PFSK-1 (cell line): ENCODE results near the gene ZNF296.

Experiments
- FOXP2 ChIP-seq: optimal IDR thresholded peaks from 2 replicates; pipeline ENCODE3; 2011; ENCODE audit warnings: borderline replicate concordance, control low read depth, inconsistent platforms; ENCODE audit not compliant: insufficient read depth; ENCODE audit errors: extremely low read length, extremely low read depth
- POLR2AphosphoS5 ChIP-seq: IDR thresholded peaks from 2 replicates; pipeline ENCODE4 v1.6.1; 2012; ENCODE audit warnings: low read depth, mild to moderate bottlenecking, control low read depth, low read length, moderate library complexity
- SIN3A ChIP-seq: IDR thresholded peaks from 2 replicates; pipeline ENCODE4 v1.6.1; 2012; ENCODE audit warnings: mild to moderate bottlenecking, low read length, moderate library complexity, borderline replicate concordance; ENCODE audit not compliant: insufficient read depth
- TAF1 ChIP-seq: IDR thresholded peaks from 2 replicates; pipeline ENCODE4 v1.6.1; 2012; ENCODE audit warnings: low read length, control low read depth, borderline replicate concordance; ENCODE audit not compliant: insufficient read depth
- TF ChIP-seq, protein P1 (sequence below), 2 experiments: IDR thresholded peaks; 2 replicates each; pipeline versions ENCODE4 v1.6.1 to v1.8.0; 2011 to 2012; ENCODE audit warnings: low read depth in 2 of 2, low read length in 2 of 2, control low read depth in 1 of 2, inconsistent platforms in 1 of 2, mild to moderate bottlenecking in 1 of 2, moderate library complexity in 1 of 2; ENCODE audit not compliant: insufficient read depth in 1 of 2

DNA sequence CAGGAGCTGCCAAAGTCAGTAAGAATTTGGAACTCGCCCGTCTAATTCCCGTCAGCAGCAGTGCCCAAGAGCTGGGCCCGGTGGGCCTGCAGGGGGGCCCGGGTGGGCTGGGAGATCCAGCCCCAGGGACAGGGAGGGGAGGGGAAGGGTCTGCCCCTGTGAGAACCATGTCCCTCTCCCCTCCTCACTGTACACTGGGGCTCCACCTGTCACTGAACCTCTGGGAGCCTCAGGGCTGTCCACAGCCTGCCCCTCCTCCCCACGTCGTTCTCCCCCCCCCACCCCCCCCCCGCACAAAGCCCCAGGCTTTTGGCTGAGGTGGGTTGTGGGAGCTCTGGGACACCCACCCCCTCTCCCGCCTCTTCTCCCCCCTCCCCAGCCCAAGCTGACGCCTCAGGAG lies 8.2 kb downstream of the ZNF296 start:
- TF ChIP-seq POLR2AphosphoS5 = no peak
- no peak for TF ChIP-seq SIN3A
- no peak for TF ChIP-seq TAF1
- TF ChIP-seq, protein P1, sequence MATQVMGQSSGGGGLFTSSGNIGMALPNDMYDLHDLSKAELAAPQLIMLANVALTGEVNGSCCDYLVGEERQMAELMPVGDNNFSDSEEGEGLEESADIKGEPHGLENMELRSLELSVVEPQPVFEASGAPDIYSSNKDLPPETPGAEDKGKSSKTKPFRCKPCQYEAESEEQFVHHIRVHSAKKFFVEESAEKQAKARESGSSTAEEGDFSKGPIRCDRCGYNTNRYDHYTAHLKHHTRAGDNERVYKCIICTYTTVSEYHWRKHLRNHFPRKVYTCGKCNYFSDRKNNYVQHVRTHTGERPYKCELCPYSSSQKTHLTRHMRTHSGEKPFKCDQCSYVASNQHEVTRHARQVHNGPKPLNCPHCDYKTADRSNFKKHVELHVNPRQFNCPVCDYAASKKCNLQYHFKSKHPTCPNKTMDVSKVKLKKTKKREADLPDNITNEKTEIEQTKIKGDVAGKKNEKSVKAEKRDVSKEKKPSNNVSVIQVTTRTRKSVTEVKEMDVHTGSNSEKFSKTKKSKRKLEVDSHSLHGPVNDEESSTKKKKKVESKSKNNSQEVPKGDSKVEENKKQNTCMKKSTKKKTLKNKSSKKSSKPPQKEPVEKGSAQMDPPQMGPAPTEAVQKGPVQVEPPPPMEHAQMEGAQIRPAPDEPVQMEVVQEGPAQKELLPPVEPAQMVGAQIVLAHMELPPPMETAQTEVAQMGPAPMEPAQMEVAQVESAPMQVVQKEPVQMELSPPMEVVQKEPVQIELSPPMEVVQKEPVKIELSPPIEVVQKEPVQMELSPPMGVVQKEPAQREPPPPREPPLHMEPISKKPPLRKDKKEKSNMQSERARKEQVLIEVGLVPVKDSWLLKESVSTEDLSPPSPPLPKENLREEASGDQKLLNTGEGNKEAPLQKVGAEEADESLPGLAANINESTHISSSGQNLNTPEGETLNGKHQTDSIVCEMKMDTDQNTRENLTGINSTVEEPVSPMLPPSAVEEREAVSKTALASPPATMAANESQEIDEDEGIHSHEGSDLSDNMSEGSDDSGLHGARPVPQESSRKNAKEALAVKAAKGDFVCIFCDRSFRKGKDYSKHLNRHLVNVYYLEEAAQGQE (IDR thresholded peaks at IDR 0.05; ENCODE audit: insufficient read depth in 1 of 2, low read depth in 2 of 2, low read length in 2 of 2) = no peak
- TF ChIP-seq FOXP2 = no peak
